OCI-LY7 (cell line): Measurements from ENCODE around the gene MYCBPAP. TPM values are rescaled to one million over a fixed set of nuclear protein-coding genes. Genes with fewer than 3 reads are reported as not detected.

Experiments used
- BruUV-seq: library from RNA; stranded (reverse); fragments of 400-500 nt; replicated peaks from 2 replicates; lab custom pipeline; 2021; lab: Mats Ljungman, UMichigan
- CTCF ChIA-PET: fragments of 300-600 bp; sonication (Branson Sonifier 250); formaldehyde crosslinking; loops from one replicate; lab custom pipeline; 2022; ENCODE audit warnings: antibody characterized with exemption; ENCODE audit not compliant: unreplicated experiment; lab: Charles Lee
- POLR2A ChIA-PET: fragments of 300-600 bp; sonication (Branson Sonifier 250); formaldehyde crosslinking; loops from one replicate; lab custom pipeline; 2022; ENCODE audit warnings: antibody characterized with exemption; lab: Charles Lee
- DNase-seq: peaks from one replicate; pipeline ENCODE4 v3.0.0-alpha.2; 2015; ENCODE audit warnings: low spot score
- H2AFZ ChIP-seq: fragments of 200-600 bp; sonication (generic), shearing (Covaris generic); 2 replicates; pipeline ENCODE4 v1.6.1; 2014; ENCODE audit warnings: mild to moderate bottlenecking, antibody characterized with exemption, low read length, moderate library complexity
- H3K27ac ChIP-seq: fragments of 200-600 bp; sonication (generic); 2 replicates; pipeline ENCODE4 v1.5.1; 2014; ENCODE audit warnings: mixed run types, low read depth, mild to moderate bottlenecking, moderate library complexity, low read length, inconsistent platforms; ENCODE audit not compliant: poor library complexity, severe bottlenecking
- H3K36me3 ChIP-seq: fragments of 200-600 bp; sonication (generic); 2 replicates; pipeline ENCODE4 v1.6.1; 2014; ENCODE audit warnings: mild to moderate bottlenecking, antibody characterized with exemption, low read length, moderate library complexity, mixed read lengths; ENCODE audit not compliant: insufficient read depth
- H3K4me1 ChIP-seq: fragments of 200-600 bp; sonication (generic); 2 replicates; pipeline ENCODE4 v1.5.1; 2014; ENCODE audit warnings: mild to moderate bottlenecking, low read length; ENCODE audit not compliant: insufficient read depth, poor library complexity, severe bottlenecking
- H3K4me2 ChIP-seq: fragments of 200-600 bp; sonication (generic); 2 replicates; pipeline ENCODE4 v1.6.1; 2014; ENCODE audit warnings: mild to moderate bottlenecking, low read length
- H3K4me3 ChIP-seq: fragments of 200-600 bp; sonication (generic); 2 replicates; pipeline ENCODE4 v1.5.1; 2014; ENCODE audit warnings: mild to moderate bottlenecking, low read depth, low read length; ENCODE audit not compliant: poor library complexity, severe bottlenecking
- H3K79me2 ChIP-seq: fragments of 200-600 bp; sonication (generic); 2 replicates; pipeline ENCODE4 v1.6.1; 2016; ENCODE audit warnings: low read depth, mild to moderate bottlenecking, low read length, moderate library complexity, mixed read lengths; ENCODE audit not compliant: insufficient read depth
- H3K9me2 ChIP-seq: fragments of 200-600 bp; sonication (generic); 2 replicates; pipeline ENCODE4 v1.6.1; 2016; ENCODE audit warnings: mild to moderate bottlenecking, low read length, mixed read lengths; ENCODE audit not compliant: insufficient read depth
- H3K9me3 ChIP-seq: fragments of 200-600 bp; sonication (generic); 2 replicates; pipeline ENCODE4 v1.6.1; 2014; ENCODE audit warnings: mild to moderate bottlenecking, mixed run types, low read length, mixed read lengths
- H4K20me1 ChIP-seq: fragments of 200-600 bp; sonication (generic); 2 replicates; pipeline ENCODE4 v1.6.1; 2014; ENCODE audit warnings: mild to moderate bottlenecking, antibody characterized with exemption, low read length, moderate library complexity, mixed read lengths; ENCODE audit not compliant: insufficient read depth
- EZH2phosphoT487 ChIP-seq: fragments of 200-600 bp; sonication (generic); IDR thresholded peaks from 2 replicates; pipeline ENCODE4 v1.6.1; 2018; ENCODE audit warnings: low read depth, borderline replicate concordance, mild to moderate bottlenecking, mixed run types, antibody characterized with exemption, low read length, moderate library complexity, mixed read lengths
- intact Hi-C: fragments of 100-400 bp; cut with micrococcal nuclease; formaldehyde crosslinking; loops from one replicate; pipeline ENCODE4 v1.10.0; 2022; ENCODE audit not compliant: unreplicated experiment
- total RNA-seq, 2 experiments: library from RNA; depleted of rRNA in 1 of 2; stranded (reverse); fragments of >200 nt in 1 of 2; shearing (Covaris generic) in 1 of 2; gene quantifications; 2 replicates each; pipeline ENCODE4 v1.2.3, GENCODE V29; 2014 to 2022
- TF ChIP-seq, protein P1 (sequence below): fragments of 200-600 bp; sonication (generic); conservative IDR thresholded peaks from 2 replicates; pipeline ENCODE4 v1.5.1; 2014; ENCODE audit warnings: mild to moderate bottlenecking, antibody characterized with exemption, low read length, moderate library complexity, mixed read lengths

MYCBPAP gene
- total RNA-seq, 2 experiments from 2014 or later, result 5.0 to 6.8 TPM

DNA sequence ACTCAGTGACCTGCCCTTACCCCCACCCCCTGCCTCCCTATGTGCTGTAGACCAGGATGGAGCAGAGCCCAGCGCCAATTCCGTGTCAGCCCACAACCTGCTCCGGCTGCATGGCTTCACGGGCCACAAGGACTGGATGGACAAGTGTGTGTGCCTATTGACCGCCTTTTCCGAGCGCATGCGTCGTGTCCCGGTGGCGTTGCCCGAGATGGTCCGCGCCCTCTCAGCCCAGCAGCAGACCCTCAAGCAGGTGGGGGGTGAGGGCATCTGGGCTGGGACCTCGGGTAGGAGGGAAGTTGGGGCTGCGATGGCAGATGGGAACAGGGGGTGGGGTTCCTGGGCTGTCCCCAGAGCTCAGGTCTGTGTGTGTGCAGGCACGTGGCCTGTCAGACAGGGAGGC lies 46.0 kb downstream of the MYCBPAP start:
- no peaks in the 10 kb centered on the region for H3K79me2 ChIP-seq
- no peaks in the 10 kb centered on the region for H3K9me3 ChIP-seq
- H3K4me1 ChIP-seq, result no peaks in the 10 kb centered on the region
- TF ChIP-seq EZH2phosphoT487, result no peak
- TF ChIP-seq, protein P1, sequence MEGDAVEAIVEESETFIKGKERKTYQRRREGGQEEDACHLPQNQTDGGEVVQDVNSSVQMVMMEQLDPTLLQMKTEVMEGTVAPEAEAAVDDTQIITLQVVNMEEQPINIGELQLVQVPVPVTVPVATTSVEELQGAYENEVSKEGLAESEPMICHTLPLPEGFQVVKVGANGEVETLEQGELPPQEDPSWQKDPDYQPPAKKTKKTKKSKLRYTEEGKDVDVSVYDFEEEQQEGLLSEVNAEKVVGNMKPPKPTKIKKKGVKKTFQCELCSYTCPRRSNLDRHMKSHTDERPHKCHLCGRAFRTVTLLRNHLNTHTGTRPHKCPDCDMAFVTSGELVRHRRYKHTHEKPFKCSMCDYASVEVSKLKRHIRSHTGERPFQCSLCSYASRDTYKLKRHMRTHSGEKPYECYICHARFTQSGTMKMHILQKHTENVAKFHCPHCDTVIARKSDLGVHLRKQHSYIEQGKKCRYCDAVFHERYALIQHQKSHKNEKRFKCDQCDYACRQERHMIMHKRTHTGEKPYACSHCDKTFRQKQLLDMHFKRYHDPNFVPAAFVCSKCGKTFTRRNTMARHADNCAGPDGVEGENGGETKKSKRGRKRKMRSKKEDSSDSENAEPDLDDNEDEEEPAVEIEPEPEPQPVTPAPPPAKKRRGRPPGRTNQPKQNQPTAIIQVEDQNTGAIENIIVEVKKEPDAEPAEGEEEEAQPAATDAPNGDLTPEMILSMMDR, result no peak
- ChIA-PET CTCF (no interaction called here), POLR2A (no interaction called here)
- H3K36me3 ChIP-seq, result no peaks in the 10 kb centered on the region
- no peaks in the 10 kb centered on the region for H3K9me2 ChIP-seq
- H4K20me1 ChIP-seq, result no peaks in the 10 kb centered on the region
- no peak overlapping the region for H3K27ac ChIP-seq
- no peak overlapping the region for H3K4me3 ChIP-seq
- no peak overlapping the region for H3K4me2 ChIP-seq
- H2AFZ ChIP-seq, result no peak overlapping the region
- no peak for DNase-seq
- intact Hi-C loops, result no loop called here
- BruUV-seq, result no TSS peak

DNA sequence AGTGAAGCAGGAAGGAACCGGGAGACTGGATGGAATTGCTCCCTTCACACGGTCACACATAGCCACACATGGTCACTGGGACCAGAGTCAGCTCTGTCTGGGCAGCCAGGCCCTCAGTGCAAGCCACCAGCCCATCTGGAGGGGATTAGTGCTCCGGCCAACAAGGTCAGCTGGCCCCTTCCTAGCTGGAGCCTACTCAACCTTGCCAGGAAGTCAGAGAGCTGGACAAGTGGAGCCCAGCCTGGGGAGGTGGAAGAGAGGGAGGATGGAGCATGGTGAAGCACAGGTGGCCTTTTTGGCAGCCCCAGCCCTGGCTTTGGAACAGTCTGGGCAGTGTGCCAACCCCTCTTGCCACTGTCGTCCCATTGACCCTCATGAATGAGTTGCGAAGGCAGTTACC lies 48.6 kb downstream of the MYCBPAP start:
- Histone ChIP-seq H3K9me2 (no peaks in the 10 kb centered on the region), H3K79me2 (no peaks in the 10 kb centered on the region), H2AFZ (no peak overlapping the region), H3K36me3 (no peaks in the 10 kb centered on the region), H4K20me1 (no peaks in the 10 kb centered on the region), H3K4me1 (peaks cover 6% of the 10 kb centered on the region), H3K4me2 (no peak overlapping the region), H3K4me3 (no peak overlapping the region), H3K27ac (no peak overlapping the region), H3K9me3 (no peaks in the 10 kb centered on the region)
- ChIA-PET POLR2A (no interaction called here), CTCF (no interaction called here)
- TF ChIP-seq, protein P1, result no peak
- TF ChIP-seq EZH2phosphoT487, result no peak
- intact Hi-C loops, result no loop called here
- DNase-seq, result no peak
- no TSS peak for BruUV-seq

DNA sequence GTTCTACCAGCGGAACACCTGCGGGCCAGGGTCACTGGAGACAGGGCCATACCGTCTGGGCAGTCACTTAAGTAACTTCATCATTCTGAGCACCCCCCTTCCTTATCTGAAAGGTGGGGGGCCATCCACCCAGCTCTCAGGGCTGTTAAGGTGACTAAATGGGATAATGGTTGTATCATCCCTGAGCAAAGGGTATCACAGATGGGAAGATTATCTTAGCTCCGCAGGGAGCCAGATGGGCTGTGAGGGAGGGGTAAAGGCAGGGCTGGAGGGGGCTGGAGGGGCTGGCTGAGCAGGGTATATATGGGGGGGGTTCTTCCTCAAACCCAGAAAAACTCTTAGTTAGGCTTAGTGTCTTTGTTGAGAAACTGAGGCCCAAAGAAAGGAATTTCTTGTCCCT lies 49.4 kb downstream of the MYCBPAP start:
- intact Hi-C loops, result no loop called here
- H3K36me3 ChIP-seq, result no peaks in the 10 kb centered on the region
- H3K79me2 ChIP-seq, result no peaks in the 10 kb centered on the region
- TF ChIP-seq EZH2phosphoT487, result no peak
- TF ChIP-seq, protein P1, result no peak
- H3K9me2 ChIP-seq, result no peaks in the 10 kb centered on the region
- ChIA-PET POLR2A (no interaction called here), CTCF (no interaction called here)
- BruUV-seq, result no TSS peak
- H2AFZ ChIP-seq, result no peak overlapping the region
- H4K20me1 ChIP-seq, result no peaks in the 10 kb centered on the region
- peaks cover 6% of the 10 kb centered on the region for H3K4me1 ChIP-seq
- DNase-seq, result no peak
- H3K4me2 ChIP-seq, result no peak overlapping the region
- no peaks in the 10 kb centered on the region for H3K9me3 ChIP-seq
- H3K4me3 ChIP-seq, result no peak overlapping the region
- no peak overlapping the region for H3K27ac ChIP-seq
